ENCODE data around the gene CORIN.

CORIN gene

GRCh38 chr4:47642191-47642830 is 195.6 kb downstream of the CORIN start:
- DNase-seq (ENCODE audit: low read depth in 2 of 2), result no peak

DNA sequence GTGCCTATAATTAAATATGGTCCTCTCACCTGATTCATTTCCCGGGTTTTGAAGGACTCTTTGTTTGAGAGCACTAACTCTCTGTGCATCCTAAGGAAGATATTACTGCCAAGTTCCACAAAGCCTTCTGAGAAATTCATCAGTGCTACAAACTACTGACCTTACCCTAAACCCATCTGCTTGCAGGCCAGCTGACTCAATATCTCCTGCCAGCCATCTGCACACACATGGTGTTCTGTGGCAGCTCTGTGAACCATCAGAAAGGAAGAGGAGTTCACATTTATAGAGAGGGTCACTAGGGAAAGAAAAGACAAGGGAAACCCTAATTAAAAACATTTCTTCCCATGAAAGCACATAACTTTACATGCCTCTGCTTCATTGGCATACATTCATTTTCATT is 196.1 kb downstream of the CORIN start:
- DNase-seq (ENCODE audit: low read depth in 2 of 2), result no peak

- no peak for DNase-seq (ENCODE audit: low read depth in 2 of 2)
Measured at GRCh38 chr4:47640911-47641310, 197.0 kb downstream of the CORIN start.

GRCh38 chr4:47639531-47639930 is 198.3 kb downstream of the CORIN start:
- DNase-seq (ENCODE audit: low read depth in 2 of 2), result no peak

GRCh38 chr4:47631161-47631560 is 206.7 kb downstream of the CORIN start:
- no peak for DNase-seq (ENCODE audit: low read depth in 2 of 2)

DNA sequence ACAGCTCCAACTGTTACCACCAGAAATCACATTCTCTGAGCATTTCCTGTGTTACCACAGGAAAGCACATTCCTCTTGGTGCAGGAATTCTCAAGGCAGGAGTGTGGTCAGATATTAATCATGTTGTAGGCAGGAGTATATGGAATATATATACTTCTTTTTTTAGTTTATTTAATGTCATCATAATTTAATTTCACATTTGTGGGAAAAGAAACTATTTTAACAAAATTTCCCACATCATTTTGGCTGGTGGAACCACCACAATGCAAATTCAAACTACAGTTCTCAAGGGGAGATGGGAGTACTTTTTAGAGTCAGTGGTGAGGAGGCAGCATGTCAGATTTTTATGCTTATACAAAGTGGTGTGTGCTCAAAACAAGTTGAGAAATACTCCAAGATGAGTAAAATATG is 213.8 kb downstream of the CORIN start:
- DNase-seq (ENCODE audit: low read depth in 2 of 2), result no peak

DNA sequence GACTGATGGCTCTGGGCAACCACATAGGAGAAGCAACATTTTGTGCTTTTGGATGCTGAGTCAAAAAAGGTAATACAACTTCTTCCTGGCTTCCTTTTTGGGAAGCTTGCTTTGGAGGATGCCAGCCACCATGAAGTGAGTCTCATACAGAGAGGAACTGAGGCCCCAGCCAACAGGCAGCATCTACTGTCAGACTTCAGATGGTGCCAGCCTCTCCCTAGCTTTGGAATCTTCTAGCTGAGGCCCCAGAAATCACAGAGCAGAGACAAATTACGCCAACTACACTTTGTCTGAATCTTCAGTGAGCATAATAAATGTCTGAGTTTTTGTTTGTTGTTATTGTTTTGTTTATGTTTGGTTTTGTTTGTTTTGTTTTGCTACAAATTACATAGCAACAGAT is 216.7 kb downstream of the CORIN start:
- no peak for DNase-seq (ENCODE audit: low read depth in 2 of 2)

GRCh38 chr4:47619691-47620090 is 218.2 kb downstream of the CORIN start:
- no peak for DNase-seq (ENCODE audit: low read depth in 2 of 2)

DNA sequence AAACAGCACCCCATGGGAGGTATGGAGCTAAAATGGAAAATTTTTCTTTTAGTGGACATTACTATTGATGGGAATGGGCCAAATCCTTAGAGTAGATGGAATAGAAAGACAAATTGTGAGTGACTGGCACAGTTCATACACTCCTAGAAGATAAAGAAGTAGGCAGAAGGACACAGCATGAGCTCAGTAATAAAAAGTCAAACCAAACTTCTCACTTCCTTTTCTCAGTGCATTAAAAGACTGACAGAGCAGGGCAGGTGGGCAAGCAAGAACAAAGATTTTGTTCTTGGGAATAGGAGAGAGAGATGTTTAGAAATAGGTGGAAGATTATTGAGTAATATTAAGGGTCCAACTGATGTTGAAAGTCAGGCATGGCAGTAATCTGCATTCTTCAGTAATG is 220.3 kb downstream of the CORIN start:
- no peak for DNase-seq (ENCODE audit: low read depth in 2 of 2)

DNA sequence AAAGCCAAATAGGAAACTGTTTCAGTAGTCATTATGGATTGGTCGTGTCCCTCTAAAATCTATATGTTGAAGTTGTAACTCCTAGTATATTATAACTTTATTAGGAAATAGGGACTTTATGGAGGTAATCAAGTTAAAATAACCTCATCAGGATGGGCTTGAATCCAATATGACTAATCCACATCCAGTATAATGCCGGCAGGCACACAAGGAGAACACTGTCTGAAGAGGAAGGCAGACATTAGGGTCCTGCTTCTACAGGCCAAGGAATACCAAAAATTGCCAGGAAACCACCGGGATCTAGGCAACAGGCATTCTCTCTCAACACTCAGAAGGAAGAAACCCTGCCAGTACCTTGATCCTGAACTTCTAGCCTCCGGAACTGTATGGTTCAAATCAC is 222.5 kb downstream of the CORIN start:
- no peak for DNase-seq (ENCODE audit: low read depth in 2 of 2)

DNA sequence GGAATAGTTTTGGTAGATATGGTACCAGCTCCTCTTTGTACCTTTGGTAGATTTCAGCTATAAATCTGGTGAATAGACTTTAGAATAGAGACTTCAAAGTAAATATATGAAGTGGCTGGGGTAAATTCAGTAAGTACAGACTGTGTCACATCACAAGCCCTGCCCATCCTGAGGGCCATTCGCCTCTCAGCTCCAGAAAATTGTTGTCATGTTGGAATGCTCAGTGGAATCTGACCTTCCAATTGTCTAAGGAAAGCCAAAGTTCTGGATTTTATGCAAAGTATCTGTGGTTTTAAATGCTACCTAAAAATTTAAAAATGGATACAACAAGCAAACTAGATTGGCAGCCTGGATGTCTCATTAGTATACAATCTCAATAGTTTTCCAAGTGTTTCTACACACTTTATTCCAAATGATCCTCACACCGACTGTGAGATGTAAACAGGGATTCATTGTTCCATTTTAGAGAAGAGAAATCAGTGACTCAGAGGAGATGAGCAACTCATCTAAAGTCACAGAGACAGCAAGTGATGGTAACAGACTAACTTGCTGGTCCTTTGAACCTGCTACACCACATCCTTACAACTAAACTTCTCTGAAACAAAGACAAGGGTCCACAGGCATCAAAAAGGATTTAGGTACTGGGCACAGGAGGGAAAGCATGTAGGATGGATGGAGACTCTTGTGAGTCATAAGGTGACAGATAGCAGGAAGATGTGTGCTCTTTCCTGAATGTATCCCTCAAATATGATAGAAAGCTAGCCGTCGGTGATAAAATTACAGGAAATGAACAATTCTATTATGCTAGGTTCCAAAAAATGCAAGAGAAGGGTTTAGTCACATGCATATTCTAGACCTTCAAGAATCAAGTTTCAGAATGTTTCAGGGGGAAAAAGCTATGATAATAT is 225.5 kb downstream of the CORIN start:
- no peak for DNase-seq (ENCODE audit: low read depth in 2 of 2)

GRCh38 chr4:47606482-47606881 is 231.4 kb downstream of the CORIN start:
- no peak for DNase-seq (ENCODE audit: low read depth in 2 of 2)

GRCh38 chr4:47598896-47599295 is 239.0 kb downstream of the CORIN start:
- no peak for DNase-seq (ENCODE audit: low read depth in 2 of 2)

- no peak for DNase-seq (ENCODE audit: low read depth in 2 of 2)
Measured at GRCh38 chr4:47598320-47598719, 239.5 kb downstream of the CORIN start.

DNA sequence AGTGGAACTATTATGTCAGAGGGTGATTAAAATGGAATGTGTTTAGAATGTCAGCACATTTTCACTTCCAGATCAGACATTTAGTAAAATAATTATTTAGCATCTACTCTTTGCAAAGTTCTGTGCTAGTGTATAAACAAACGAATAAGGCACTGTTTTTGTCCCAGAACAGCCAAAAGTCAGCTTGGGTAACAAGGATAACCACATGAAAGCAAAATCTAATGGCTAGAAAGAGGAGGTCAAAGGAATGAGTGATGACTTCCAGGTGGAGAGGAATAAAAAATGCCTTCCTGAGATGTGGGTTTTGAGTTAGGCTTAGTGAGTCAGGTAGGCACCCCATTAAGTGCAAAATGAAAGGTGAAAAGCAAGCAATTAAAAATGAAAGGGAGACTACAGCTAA is 240.2 kb downstream of the CORIN start:
- DNase-seq (ENCODE audit: low read depth in 2 of 2), result no peak

- no peak for DNase-seq (ENCODE audit: low read depth in 2 of 2)
Measured at GRCh38 chr4:47590325-47590724, 247.5 kb downstream of the CORIN start.

DNA sequence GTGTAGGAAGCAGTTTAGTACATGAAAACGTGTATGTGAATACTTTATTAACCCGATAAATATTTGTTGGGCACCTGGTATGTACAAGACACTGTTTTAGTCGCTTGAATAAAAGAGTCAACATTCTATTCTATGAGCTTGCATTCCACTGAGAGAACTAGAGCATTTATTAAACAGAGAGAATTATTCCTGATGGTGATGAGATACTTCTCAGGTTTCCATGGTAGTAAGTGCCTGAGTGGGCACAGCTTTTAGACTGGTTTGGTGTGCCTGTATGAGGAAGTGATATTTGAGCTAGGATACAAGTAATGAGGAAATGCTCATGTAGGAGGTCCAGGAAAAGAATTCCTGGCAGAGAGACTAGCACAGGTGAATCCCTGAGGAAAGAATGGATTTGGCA is 258.6 kb downstream of the CORIN start:
- no peak for DNase-seq (ENCODE audit: low read depth in 2 of 2)

GRCh38 chr4:47577779-47578553 is 259.9 kb downstream of the CORIN start:
- no peak for DNase-seq (ENCODE audit: low read depth in 2 of 2)

- no peak for DNase-seq (ENCODE audit: low read depth in 2 of 2)
Measured at GRCh38 chr4:47572981-47573380, 264.9 kb downstream of the CORIN start.

DNA sequence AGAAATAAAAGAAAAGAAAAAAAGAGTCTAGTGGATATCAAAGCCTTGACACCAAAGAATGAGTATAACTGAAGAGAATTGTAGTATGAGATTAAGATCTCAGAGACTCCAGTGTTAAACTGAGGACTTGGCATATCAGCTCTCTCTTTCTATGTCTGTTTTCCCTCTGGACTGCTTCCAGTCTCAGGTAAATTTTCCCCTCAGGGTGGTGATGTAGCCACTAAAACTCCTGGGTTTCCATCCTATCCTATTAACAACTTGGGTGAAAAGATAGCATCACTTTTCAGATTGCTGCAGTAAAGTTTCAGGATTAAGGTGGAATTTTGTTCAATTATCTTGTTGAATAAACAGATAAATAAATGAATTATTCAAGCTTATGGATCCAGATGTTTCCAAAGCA is 267.1 kb downstream of the CORIN start:
- no peak for DNase-seq (ENCODE audit: low read depth in 2 of 2)

DNA sequence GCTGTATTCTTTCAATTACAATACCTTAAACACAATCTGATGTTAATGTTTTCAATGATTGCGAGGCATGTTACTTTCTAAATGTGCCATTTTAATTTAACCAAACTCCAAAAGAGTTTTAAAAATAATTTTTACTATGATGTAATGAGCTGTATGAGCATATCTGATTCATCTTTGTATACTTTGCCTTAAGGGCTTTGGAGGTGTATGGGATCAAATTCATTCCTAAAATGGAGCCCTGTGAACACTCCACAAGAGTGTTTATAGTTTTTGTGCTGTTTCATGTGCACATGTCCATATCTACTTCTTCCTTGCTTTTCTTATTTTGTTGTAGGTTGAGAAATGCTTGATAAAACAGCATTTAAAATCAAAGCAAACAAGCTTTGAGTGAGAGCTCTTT is 270.4 kb downstream of the CORIN start:
- DNase-seq (ENCODE audit: low read depth in 2 of 2), result no peak

- no peak for DNase-seq (ENCODE audit: low read depth in 2 of 2)
Measured at GRCh38 chr4:47566969-47567368, 270.9 kb downstream of the CORIN start.

DNA sequence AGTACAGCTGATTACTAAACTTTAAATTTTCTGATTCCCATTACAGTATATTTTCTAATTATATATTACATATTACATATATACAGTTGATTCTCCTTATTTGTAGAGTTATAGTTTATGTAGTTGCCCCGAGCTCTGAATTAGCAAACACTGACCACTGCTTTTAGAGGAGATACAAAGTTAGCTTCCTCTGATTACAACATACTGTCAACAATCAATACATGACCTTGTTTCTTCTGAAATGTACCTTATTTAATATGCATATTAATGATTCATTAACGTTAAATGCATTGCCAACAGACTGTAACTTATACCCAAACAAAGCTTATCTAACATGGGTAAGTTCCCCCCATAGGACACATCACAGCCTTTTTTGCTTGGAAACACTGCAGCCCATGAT is 271.3 kb downstream of the CORIN start:
- no peak for DNase-seq (ENCODE audit: low read depth in 2 of 2)
